Dermis microvascular lymphatic vessel endothelial cell (primary cell): ENCODE measurements around the gene ERICH6B. TPM values are rescaled to one million over a fixed set of nuclear protein-coding genes. Genes with fewer than 3 reads are reported as not detected.
"Not testable (repeated sequence)": the region's sequence is repeated elsewhere in the genome, so short reads cannot be mapped to it uniquely, and the experiment has no call there.

Experiments
- DNase-seq, 2 donors: peaks; one replicate each; pipeline versions ENCODE4 v3.0.0 to v3.0.0-alpha.2; 2010; ENCODE audit warnings: low read depth in 2 of 2
- total RNA-seq: library from RNA; depleted of rRNA; stranded (reverse); fragments of >200 nt; gene quantifications from 2 replicates; pipeline ENCODE4 v1.2.1, GENCODE V29; 2014

The ERICH6B gene
- not detected in 2 replicates for total RNA-seq

GRCh38 chr13:45615501-45616101, at the start of gene ERICH6B:
Gene ERICH6B (minus strand): TSS chr13:45615739. CDS start chr13:45597005, 18,734 bp downstream.
- no peak for DNase-seq

GRCh38 chr13:45662903-45663302, 47.4 kb upstream of the ERICH6B start:
- DNase-seq, result not testable (repeated sequence)

- no peak for DNase-seq
These were observed 46.6 kb upstream of the ERICH6B start for GRCh38 chr13:45662162-45662561.

- DNase-seq, result not testable (repeated sequence)
These were observed 44.9 kb upstream of the ERICH6B start for GRCh38 chr13:45660458-45660857.

GRCh38 chr13:45659536-45659935, 44.0 kb upstream of the ERICH6B start:
- DNase-seq, result no peak

GRCh38 chr13:45658586-45659235, 43.2 kb upstream of the ERICH6B start:
- DNase-seq, result no peak

- no peak for DNase-seq
These were observed 39.3 kb upstream of the ERICH6B start for GRCh38 chr13:45654633-45655349.

- DNase-seq, result not testable (repeated sequence)
These were observed 29.7 kb upstream of the ERICH6B start for GRCh38 chr13:45645263-45645662.

GRCh38 chr13:45642159-45642558, 26.6 kb upstream of the ERICH6B start:
- not testable (repeated sequence) for DNase-seq

- not testable (repeated sequence) for DNase-seq
These were observed 19.8 kb upstream of the ERICH6B start for GRCh38 chr13:45635291-45635690.

- DNase-seq, result no peak
These were observed 15.3 kb upstream of the ERICH6B start for GRCh38 chr13:45630791-45631190.

GRCh38 chr13:45629940-45630339, 14.4 kb upstream of the ERICH6B start:
- DNase-seq, result no peak

GRCh38 chr13:45628094-45628493, 12.6 kb upstream of the ERICH6B start:
- DNase-seq, result no peak

GRCh38 chr13:45627656-45628055, 12.1 kb upstream of the ERICH6B start:
- DNase-seq, result no peak

- no peak for DNase-seq
These were observed 11.3 kb upstream of the ERICH6B start for GRCh38 chr13:45626731-45627374.

GRCh38 chr13:45623516-45624090, 8.1 kb upstream of the ERICH6B start:
- peak in 1 of 2 donors; percentile 40 for DNase-seq

GRCh38 chr13:45621950-45622349, 6.4 kb upstream of the ERICH6B start:
- no peak for DNase-seq

- DNase-seq, result no peak
These were observed 7.6 kb downstream of the ERICH6B start for GRCh38 chr13:45607931-45608330.

GRCh38 chr13:45604892-45605291, 10.6 kb downstream of the ERICH6B start:
- no peak for DNase-seq

- no peak for DNase-seq
These were observed 12.2 kb downstream of the ERICH6B start for GRCh38 chr13:45603338-45603737.
